ENCODE measurements around the gene VASH1. TPM values are rescaled to one million over a fixed set of nuclear protein-coding genes. Genes with fewer than 3 reads are reported as not detected.

The VASH1 gene
- total RNA-seq, 1 experiment from 2014 or later, result not detected

DNA sequence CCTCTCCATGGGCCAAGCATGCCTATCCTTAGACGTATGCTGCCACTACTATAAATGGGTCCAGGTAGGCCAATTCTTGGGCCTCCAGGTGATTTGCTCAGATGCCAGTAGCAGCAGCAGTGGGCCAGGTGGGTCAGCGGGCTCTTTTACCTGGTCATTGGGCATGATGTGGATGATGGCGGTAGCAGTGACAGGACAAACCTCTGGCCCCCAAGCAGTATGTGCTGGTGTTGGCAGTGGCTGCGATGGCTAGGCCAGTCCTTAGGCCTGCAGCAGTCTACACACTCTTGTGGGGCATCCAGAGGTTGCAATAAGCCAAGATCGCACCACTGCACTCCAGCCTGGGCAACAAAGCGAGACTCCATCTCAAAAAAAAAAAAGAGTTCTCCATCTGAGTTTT is 19.1 kb upstream of the VASH1 start:
- no peak for DNase-seq (ENCODE audit: low spot score)

DNA sequence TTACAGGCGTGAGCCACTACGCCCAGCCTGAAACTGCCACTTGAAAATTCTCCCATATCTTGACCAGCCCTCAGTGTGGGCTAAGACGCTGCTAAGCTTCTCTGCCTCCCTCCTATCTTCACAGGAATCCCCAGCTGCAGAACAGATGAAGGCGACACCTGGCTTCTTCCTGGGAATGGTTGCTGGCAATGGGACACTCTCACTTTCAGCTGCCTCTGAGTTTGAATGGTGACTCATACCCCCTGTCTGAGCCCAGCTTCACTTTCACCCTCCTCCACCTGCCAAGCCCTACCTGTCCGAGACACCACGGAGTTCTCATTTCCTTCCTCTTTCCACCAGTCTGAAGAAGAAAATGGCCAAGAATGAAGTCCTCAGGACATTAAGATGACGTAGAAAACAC is 18.3 kb upstream of the VASH1 start:
- no peak for DNase-seq (ENCODE audit: low spot score)

DNA sequence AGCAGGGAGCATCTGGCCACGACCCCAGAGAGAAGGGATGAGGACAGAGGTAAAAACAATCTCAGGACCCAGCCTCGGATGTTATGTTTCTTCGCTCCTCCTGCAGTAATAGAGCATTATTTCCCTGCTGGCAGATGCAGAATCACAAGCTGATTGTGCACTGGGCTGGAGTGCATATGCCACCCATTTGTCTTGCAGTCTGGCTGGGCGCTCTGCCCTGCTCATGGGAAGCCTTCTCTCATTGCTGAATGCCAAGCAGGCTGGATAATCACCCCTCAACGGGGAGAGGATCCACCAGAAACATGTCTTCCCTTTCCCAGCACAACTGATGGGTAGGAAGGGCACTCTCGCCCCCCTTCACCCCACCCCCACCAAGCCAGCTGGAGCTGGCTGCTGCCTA is 8.5 kb upstream of the VASH1 start:
- DNase-seq (ENCODE audit: low spot score), result no peak

DNA sequence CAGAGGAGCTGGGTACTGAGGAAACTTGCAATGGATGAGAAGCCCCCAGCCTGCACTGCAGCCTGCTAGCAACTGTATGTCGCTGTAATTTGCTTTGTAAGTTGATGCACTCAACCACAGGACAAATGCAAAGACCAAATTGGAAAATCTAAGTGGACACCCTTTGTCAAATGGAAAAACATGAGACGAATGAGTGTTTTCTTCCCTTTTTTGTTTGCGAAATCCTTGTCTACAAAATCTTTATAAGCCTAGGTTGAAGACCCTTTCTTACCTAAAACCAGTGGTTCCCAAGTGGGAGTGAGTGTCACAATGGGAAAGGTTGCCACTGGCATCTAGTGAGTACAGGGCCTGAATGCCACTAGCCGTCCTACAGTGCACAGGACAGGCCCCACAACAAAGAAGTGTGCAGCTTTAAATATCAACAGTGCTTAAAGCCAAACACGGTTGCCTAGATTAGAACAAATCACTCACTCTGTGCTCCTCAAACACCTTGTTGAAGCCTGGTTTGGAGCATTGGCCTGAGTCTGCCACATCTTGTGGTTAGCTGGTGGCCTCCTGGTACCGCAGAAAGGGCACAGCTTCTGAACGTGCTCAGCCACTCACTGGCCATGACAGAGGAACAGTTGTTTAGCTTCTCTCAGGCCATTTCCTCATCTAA is 7.6 kb upstream of the VASH1 start:
- DNase-seq (ENCODE audit: low spot score), result no peak

DNA sequence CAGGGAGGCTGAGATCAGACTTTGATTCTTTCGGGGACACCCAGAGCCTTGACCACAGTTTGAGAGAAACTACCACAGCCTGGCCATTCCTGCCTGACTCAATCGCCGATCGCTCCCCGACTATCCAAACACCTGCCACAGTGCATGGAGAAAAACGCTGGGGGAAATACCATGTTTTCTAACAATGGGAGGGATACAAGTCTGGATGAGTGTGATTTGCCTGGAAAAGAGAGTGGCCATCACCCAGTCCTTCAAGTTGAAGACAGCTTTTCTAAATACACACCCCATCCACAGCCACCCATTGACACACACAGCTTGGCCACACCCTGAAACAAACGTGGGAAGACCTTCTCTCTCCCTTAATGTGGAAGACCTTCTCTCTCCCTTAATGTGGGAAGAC is 6.7 kb upstream of the VASH1 start:
- no peak for DNase-seq (ENCODE audit: low spot score)

DNA sequence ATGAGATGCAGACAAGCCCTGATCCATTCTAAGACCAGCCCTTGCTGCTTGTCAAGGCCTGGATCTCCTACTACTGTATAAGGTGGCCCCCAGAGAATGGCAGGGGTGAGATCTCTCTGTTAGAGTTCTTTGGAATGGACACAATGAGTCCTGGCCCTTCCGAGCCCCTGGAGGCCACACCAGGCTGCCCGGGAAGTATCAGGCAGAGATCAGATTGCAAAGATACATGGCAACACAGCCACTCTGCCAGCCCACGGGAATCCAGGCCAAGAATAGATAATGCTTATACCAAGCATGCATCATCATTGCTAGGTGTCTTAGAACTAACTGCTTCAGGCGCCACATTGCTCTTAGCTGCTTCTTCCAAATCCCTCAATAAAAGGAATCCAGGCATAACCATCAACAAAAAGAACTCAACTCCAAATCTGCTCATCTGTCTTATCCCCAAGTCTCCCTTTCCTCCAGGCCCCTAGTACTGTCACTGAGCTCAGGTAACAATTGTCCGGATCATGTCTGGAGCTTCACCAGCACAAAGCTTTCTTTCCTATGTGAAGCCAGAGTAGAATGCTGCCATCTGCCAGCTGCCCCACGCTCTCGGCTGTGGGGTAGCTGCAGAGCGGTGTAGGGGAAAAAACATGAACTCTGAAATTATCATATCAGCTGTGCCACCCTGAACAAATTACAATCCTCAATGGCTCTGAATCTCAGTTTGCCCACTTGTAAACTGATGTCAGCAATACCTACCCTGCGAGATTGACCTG is 5.5 kb upstream of the VASH1 start:
- no peak for DNase-seq (ENCODE audit: low spot score)

DNA sequence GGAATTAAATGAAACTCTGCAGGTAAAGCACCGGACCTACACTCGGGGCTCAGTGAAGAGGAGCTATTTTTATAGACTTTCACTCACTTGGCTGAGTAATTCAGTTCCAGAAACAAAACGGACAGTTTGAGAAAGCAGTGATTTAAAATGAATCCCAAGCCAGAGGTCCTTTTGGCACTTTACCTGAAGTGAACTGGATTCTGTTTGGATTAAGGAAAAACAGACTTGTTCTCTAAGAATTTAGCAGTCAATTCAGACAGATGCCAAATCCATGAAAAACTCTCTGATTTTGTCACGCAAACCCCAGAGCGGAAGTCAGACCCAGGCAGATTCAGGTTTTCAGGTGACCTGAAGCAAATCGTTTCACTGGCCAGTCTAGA is 4.9 kb upstream of the VASH1 start:
- no peak for DNase-seq (ENCODE audit: low spot score)

DNA sequence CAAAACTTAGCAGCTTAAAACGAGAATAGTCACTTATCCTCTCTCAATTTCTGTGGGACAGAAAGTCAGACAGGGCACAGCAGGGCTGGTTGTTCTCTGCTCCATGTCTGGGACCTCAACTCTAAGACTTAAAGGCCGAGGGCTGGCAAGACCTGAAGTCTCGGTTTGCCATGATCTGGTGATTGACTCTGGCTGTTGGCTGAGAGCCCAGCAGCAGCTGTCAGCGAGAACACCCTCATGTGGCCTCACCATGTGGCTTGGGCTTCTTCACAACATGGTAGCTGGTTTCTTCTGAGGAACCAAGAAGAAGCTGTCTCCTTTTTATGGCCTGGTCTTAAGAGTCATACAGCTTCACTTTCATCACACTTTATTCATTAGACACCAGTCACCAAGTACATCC is 1.7 kb upstream of the VASH1 start:
- no peak for DNase-seq (ENCODE audit: low spot score)

DNA sequence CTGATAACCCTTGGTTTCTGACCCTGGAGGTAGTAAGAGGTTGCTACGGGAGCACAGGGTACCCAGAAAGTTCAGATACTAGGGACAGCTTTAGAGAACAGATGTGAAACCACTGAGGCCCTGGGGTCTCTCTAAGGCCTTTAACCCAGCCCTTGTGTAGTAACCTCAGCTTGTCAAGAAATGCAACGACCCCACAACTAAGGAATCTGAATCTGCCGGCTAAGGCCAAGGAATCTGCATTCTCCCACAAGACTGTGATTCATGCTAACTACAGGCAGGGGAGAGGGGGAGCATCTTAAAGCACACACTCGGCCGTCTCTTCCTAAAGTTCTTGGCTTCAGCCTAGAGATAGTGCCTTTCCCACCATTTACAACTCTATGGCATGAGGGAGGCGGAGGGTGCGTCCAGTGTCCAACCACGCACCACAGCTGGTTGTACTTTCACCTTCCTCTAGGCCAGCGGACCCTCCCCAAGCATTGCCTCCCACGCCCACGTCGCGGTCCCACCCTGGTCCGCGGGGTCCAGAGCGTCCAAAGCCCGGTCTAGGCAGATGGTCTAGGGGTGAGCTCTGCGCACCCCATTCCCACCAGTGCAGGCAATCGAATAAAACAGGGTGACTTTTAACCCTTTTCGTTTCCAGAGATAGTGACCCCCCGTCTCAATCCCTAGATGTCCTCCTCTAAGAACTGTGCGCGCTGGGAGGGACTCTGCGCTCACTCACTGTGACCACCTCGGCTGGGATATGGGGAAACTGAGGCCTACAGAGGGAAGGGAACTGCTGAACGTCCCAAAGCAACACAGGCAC is 735 bp upstream of the VASH1 start:
- DNase-seq (ENCODE audit: low spot score), result no peak

DNA sequence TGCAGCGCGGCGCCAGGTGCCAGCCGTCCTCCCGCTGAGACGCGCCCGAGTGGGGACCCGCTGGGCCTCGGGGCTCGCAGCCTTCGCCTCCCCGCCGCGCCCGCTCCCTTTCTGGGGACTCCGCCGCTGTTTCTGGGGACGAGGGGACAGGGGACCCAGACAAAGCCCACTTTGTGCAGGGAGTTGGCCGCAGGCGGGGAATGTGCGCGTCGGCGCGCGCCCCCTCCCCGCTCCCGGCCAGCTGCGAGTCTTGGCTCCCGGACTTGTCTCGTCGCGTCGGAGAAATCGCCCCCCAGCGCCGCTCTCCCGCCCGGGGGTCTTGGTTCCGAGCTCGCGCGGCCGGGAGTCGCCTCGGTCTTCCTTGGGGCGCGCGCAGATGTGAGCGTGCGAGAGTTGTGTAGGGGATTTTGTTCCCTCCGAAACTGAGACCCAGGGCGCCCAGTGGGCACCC is 717 bp downstream of the VASH1 start:
- DNase-seq (ENCODE audit: low spot score), result no peak

DNA sequence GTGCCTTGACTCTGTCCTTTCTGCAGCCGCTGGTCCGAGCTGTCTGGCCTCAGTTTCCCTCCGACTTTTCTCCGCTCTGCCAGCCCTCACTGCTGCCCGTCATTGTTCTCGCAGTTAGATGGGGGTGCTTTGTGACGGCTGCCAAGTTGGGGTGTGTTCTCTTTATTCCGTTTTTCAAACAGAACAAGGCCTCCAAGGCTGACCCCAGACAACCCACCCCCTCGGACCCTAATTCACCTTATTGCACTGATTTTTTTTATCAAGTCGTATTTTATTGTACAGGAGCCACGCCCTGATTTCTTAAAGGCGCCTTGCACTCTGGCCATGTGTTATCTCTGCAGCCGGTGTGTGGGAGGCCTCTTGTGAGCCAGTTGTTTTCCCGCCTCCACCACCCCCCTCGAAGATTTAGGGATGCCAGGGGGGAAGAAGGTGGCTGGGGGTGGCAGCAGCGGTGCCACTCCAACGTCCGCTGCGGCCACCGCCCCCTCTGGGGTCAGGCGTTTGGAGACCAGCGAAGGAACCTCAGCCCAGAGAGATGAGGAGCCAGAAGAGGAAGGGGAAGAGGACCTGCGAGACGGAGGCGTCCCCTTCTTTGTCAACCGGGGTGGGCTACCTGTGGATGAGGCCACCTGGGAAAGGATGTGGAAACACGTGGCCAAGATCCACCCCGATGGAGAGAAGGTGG is 1.3 kb downstream of the VASH1 start:
- no peak for DNase-seq (ENCODE audit: low spot score)

DNA sequence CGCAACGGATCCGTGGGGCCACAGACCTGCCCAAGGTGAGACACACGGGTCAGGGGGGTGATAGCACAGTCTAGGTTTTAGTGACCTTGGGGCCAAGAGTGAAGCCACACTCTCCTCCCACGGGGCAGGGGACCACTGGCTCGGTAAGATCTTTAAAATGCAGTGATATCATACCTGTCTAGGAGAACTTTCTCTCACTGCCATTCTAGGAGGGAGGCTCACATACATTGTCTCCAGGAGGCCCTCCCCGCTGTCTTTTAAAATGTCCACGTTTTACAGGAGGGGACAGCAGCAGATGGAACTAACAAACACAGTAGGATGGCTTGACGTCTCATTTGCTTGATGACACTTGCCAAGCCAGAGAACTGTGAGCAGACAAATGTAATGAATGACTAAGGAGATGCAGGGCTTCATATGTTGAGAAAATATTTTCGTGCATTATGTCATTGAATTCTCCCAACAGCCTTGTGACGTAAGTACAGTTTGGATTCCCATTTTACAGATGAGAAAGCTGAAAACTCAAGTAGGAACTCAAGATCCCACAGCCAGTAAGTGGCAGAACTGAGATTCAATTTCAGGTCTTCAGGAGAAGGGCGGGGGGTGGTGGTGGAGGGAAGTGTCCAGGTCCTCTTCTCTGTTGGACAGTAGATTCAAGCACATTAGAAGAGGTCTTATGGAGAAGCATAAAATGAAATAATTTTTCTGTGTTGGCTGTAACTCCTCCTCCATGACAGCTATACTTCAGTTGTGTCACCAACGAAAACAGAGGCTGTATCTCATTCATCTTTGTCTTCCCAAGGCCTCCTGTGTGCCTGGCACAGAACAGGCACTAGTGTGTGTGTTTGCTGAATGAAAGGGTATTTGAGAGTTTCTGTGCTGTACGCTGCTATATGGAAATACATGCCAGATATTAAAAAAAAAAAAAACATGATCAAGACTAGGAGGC is 2.1 kb downstream of the VASH1 start:
- DNase-seq (ENCODE audit: low spot score), result no peak

DNA sequence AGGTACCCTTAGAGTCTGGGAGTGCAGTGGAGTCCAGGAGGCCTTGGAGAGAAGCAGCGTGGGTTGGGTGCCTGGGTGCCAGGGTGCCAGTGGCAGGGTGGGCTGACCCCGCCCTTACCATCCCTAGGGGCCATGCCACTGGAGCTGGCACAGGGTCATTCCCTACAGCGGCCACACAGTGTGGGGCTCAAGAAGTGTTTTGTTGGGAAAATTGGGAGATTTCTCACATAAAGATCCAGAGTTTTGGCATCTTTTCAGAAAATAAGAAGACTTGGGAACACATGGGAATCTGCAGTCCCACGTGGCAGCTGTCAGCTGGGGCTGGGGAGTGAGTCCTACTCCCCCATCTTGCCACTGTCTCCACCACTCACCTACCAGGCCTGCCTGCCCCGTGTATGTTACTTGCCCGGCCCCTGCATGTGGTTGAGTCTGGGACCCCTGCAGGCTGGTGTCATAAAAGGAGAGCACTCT is 4.2 kb downstream of the VASH1 start:
- no peak for DNase-seq (ENCODE audit: low spot score)

DNA sequence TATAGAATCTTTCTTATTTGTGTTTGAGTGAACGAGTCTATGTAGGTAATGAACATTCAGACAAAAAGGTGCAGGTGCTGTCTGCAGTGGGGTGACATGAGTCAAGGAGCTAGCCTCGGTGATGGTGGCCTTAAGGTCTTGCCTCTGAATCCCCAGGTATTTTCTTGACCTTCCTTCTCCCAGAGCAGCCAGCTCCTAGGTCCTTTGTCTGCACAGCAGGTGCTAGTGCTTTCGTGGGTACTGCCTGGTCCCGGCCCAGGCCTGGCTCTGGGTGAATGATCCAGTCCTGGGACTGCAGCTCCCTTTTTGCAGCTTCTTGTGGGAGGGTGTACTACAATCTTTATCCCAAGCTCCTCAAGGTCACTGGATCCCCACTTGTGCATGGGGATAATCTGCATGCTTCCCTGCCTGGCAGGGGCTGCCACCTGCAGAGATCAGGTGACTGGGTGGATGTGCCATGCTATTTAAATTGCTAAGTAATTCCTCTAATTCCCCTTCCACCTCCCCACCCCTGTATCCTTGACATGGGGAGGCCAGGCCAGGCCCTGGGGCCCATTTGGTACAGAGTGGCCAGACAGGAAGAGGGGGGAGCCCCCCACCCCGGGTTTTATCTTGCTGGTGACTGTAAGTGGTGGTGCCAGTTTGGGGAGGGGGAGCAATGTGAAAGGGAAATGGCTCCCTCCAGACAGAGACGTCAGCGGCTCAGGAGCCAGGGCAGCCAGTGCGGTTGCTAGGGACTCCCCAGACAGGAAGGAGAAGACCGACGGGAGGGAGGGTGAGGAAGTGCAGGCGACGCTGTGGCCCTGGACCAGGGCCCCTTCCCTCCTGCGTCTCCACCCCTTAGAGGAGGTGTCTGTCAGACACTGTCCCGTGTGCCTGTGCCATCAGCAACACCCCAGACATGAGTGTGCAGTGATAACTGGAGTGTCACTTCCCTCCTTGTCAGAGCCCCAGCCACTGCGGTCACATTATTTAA is 6.7 kb downstream of the VASH1 start:
- no peak for DNase-seq (ENCODE audit: low spot score)

DNA sequence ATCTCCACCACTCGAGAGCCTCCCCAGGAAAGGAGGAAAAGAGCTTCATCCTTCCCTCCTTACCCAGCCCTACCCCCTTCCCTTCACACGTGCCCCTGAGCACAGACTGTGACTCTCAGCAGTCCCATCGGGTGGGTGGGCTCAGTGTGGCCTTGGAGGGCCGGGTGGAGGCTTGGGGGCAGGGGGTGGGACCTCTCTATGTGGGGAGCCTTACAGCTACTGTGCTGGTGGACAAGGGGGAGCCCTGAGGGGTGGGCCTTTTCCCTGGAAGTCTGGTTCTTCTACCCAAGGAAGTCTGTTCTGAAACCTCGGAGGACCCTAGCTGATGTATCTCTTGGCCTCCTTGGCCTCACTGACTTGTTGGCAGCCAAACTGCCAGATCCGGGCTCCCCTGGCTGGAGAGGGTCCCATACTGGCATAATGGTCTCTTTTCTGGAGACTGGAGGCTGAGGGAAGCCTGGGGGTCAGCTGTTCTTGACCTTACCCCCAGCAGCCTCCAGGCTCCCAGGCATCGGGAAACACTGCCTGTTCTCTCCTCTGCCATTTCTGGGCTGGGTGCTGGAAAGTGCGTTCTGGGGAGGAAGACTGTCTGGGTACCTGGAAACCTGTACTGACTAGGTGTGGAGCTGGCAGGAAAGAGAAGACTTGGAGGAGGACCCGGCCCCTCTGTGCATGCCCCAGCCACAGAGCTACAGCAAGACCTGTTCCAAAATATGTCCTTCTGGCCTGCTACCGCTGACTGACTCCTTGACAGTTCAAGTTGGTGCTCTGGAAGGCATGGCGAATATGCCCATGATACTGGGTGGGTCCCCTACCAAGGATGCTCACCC is 7.6 kb downstream of the VASH1 start:
- DNase-seq (ENCODE audit: low spot score), result no peak

DNA sequence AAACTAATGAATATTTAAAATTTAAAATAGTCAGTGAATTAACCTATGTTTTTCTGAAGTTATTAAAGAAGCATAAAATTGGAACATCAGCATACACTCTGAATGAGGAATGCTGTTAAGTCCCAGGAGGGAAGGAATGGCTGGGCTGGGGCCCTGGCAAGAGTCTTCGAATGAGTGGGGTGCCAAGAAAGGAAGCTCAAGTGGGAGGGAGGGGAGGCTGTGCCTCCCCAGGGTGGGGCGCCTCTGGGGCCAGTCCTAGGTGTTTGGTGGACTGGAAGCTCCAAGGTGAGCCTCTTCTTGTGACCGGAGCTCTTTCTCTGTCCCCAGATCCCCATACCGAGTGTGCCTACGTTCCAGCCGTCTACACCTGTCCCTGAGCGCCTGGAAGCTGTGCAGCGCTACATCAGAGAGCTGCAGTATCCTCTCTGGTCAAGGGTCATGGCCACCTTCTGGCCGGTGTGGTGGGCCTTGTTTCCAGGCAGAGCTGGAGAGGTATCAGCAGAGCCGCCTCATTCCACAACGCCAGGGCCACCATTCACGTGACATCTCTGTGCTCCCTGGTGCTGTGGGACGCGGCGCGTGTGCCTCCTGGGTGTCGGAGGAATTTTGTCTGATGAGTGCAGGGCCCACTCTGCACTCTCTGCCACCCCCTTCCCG is 8.5 kb downstream of the VASH1 start:
- DNase-seq (ENCODE audit: low spot score), result no peak

DNA sequence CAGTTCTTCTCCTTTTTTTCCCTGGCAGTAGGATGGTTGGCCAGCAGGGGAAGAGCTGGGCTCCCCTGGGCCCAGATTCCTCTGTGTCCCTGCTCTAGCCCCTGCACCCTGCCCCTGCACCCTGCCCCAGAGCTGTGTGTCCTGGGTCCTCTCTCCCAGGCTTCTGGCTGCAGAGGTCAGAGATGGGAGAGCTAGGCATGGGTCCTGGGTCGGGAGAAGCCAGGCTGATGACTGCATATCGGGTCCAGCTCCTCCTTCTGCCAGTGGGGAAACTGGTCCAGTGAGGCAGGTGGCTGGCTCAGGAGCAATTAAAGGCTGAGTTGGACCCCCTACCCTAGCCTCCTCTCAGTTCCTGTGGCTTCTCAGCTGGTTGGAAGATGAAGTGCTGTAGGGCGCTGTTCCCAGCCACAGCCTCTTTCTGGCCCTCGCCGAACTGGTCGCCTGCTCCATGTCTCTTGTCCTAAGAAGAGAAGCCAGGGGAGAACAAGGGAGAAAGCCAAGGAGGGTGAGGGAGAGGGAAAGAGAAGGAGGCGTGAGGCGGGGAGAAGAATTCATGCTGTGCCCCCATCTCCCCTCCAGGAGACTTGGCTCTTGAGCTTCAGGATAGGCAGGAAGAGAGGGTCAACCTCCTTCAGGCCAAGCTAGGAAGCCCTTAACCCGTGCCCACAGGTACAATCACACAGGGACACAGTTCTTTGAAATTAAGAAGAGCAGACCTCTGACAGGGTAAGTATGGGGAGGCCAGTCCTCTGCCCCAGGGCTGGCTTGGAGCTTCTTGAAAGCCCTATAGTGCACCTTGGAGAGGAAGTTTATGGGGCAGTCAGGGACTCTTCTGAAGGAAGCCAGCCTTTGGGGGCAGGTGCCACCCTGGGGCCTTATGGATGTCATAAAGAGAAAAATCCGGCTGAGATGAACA is 9.5 kb downstream of the VASH1 start:
- DNase-seq (ENCODE audit: low spot score), result no peak
